Measurements from ENCODE around the gene EOLA2.

DNA sequence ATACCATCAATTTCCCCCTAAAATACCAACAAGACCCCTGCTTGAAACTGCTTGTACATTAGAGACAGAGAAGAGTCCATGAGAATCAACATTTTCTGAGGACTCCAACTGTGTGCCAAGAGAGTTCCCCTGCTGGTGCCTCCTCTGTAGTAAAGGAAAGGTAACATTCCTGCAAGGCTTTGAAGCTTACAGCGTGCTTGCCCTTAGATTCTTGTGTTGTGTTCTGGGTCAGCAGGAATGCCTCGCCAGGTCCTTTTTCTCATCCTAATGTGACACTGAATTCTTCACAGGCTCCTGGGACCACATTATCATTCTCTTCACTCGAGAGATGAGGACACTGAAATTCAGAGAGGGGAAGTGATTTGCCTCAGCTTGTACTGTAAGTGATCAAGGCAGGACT, 9.7 kb upstream of the EOLA2 start:
- TF ChIP-seq, protein P1, sequence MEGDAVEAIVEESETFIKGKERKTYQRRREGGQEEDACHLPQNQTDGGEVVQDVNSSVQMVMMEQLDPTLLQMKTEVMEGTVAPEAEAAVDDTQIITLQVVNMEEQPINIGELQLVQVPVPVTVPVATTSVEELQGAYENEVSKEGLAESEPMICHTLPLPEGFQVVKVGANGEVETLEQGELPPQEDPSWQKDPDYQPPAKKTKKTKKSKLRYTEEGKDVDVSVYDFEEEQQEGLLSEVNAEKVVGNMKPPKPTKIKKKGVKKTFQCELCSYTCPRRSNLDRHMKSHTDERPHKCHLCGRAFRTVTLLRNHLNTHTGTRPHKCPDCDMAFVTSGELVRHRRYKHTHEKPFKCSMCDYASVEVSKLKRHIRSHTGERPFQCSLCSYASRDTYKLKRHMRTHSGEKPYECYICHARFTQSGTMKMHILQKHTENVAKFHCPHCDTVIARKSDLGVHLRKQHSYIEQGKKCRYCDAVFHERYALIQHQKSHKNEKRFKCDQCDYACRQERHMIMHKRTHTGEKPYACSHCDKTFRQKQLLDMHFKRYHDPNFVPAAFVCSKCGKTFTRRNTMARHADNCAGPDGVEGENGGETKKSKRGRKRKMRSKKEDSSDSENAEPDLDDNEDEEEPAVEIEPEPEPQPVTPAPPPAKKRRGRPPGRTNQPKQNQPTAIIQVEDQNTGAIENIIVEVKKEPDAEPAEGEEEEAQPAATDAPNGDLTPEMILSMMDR (IDR thresholded peaks at IDR 0.05; ENCODE audit: control extremely low read depth in 1 of 3, insufficient read depth in 1 of 3, low read depth in 1 of 3, low read length in 3 of 3): no peak
- no peak for TF ChIP-seq ZNF274 (IDR thresholded peaks at IDR 0.05; ENCODE audit: borderline replicate concordance, extremely low read depth, low read length)
- no peak for TF ChIP-seq EP300 (IDR thresholded peaks at IDR 0.05; ENCODE audit: borderline replicate concordance in 1 of 2, low read depth in 2 of 2, low read length in 2 of 2)
